Endothelial cell of umbilical vein (primary cell): ENCODE results near the gene KIRREL2. TPM values are rescaled to one million over a fixed set of nuclear protein-coding genes. Genes with fewer than 3 reads are reported as not detected.
"Not testable (repeated sequence)": the region's sequence is repeated elsewhere in the genome, so short reads cannot be mapped to it uniquely, and the experiment has no call there.

Experiments used
- BruUV-seq: library from RNA; stranded (reverse); fragments of 400-500 nt; replicated peaks from 2 replicates; lab custom pipeline; 2021; lab: Mats Ljungman, UMichigan
- CTCF ChIA-PET: fragments of 300-600, 350-600 bp; sonication (Branson Sonifier 250); formaldehyde crosslinking; loops from one replicate; lab custom pipeline; 2021; ENCODE audit warnings: antibody characterized with exemption, inconsistent platforms; lab: Charles Lee
- POLR2A ChIA-PET: fragments of 300-600, 350-600 bp; sonication (Branson Sonifier 250); formaldehyde crosslinking; loops from one replicate; lab custom pipeline; 2021; ENCODE audit warnings: antibody characterized with exemption, inconsistent platforms; lab: Charles Lee
- DNase-seq: peaks from one replicate; pipeline ENCODE4 v3.0.0-alpha.2; 2011; ENCODE audit warnings: low read depth, low spot score
- FAIRE-seq: peaks from 2 replicates; lab custom pipeline; 2011; peaks lifted over from hg19 to GRCh38; lab: Jason Lieb, UNC
- H2AFZ ChIP-seq: 2 replicates; pipeline ENCODE4 v1.6.0; 2012; ENCODE audit warnings: low read depth, low read length, control low read depth, inconsistent platforms
- H3K27ac ChIP-seq: 2 replicates; pipeline ENCODE4 v1.5.1; 2011; ENCODE audit warnings: low read depth, mild to moderate bottlenecking, control low read depth, low read length, moderate library complexity; ENCODE audit not compliant: insufficient read depth
- H3K27me3 ChIP-seq, 2 experiments: 2 replicates each; pipeline versions ENCODE4 v1.6.0 to v1.6.1; 2011; ENCODE audit warnings: low read length in 2 of 2, mixed read lengths in 1 of 2; ENCODE audit not compliant: control insufficient read depth in 2 of 2, insufficient read depth in 2 of 2
- H3K36me3 ChIP-seq, 2 experiments: 2 replicates in 1 of 2; 3 replicates in 1 of 2; pipeline ENCODE4 v1.5.1; 2011; ENCODE audit warnings: low read length in 2 of 2, mild to moderate bottlenecking in 1 of 2, moderate library complexity in 1 of 2; ENCODE audit not compliant: control insufficient read depth in 2 of 2, insufficient read depth in 2 of 2; ENCODE audit errors: extremely low read depth in 1 of 2
- H3K4me1 ChIP-seq: 3 replicates; pipeline ENCODE4 v1.5.1; 2011; ENCODE audit warnings: mild to moderate bottlenecking, low read length; ENCODE audit not compliant: control insufficient read depth, insufficient read depth; ENCODE audit errors: extremely low read depth
- H3K4me2 ChIP-seq: 2 replicates; pipeline ENCODE4 v1.6.1; 2011; ENCODE audit warnings: low read length, control low read depth, mixed read lengths; ENCODE audit not compliant: insufficient read depth
- H3K4me3 ChIP-seq, 3 experiments: fragments of 200-600 bp in 1 of 3; sonication (generic), shearing (Covaris generic) in 1 of 3; replicated peaks in 1 of 3; 2 replicates each; pipeline ENCODE4 v1.5.1; 2011 to 2016; ENCODE audit warnings: control low read depth in 3 of 3, low read length in 3 of 3, mild to moderate bottlenecking in 2 of 3, inconsistent platforms in 1 of 3, low read depth in 1 of 3, moderate library complexity in 1 of 3; ENCODE audit not compliant: insufficient read depth in 1 of 3
- H3K79me2 ChIP-seq: 2 replicates; pipeline ENCODE4 v1.6.0; 2012; ENCODE audit warnings: low read length, inconsistent platforms; ENCODE audit not compliant: control insufficient read depth, insufficient read depth
- H3K9ac ChIP-seq: replicated peaks from 2 replicates; pipeline ENCODE3; 2011; ENCODE audit warnings: low read length, control low read depth; ENCODE audit not compliant: insufficient read depth; ENCODE audit errors: extremely low read depth
- H3K9me1 ChIP-seq: replicated peaks from 3 replicates; pipeline ENCODE4 v1.6.0; 2011; ENCODE audit warnings: mild to moderate bottlenecking, low read length; ENCODE audit not compliant: control insufficient read depth, insufficient read depth; ENCODE audit errors: extremely low read depth
- H3K9me3 ChIP-seq: replicated peaks from 2 replicates; pipeline ENCODE4 v1.5.1; 2012; ENCODE audit warnings: low read length, inconsistent platforms; ENCODE audit not compliant: control insufficient read depth, insufficient read depth
- H4K20me1 ChIP-seq: replicated peaks from 2 replicates; pipeline ENCODE3; 2011; ENCODE audit warnings: mild to moderate bottlenecking, low read length; ENCODE audit not compliant: control insufficient read depth, insufficient read depth; ENCODE audit errors: extremely low read depth
- EZH2 ChIP-seq: IDR thresholded peaks from 2 replicates; pipeline ENCODE4 v1.6.1; 2012; ENCODE audit warnings: borderline replicate concordance, low read depth, mild to moderate bottlenecking, moderate library complexity, low read length, inconsistent platforms; ENCODE audit not compliant: severe bottlenecking
- FOS ChIP-seq: IDR thresholded peaks from 2 replicates; pipeline ENCODE4 v1.6.1; 2011; ENCODE audit warnings: mild to moderate bottlenecking, low read length, moderate library complexity, borderline replicate concordance; ENCODE audit not compliant: insufficient read depth
- JUN ChIP-seq: IDR thresholded peaks from 2 replicates; pipeline ENCODE4 v1.6.1; 2011; ENCODE audit warnings: borderline replicate concordance, low read depth; ENCODE audit not compliant: insufficient read length, insufficient read depth
- POLR2A ChIP-seq: IDR thresholded peaks from 2 replicates; pipeline ENCODE4 v1.6.1; 2012; ENCODE audit warnings: low read depth, mild to moderate bottlenecking, control low read depth, low read length
- POLR2AphosphoS5 ChIP-seq: IDR thresholded peaks from 2 replicates; pipeline ENCODE4 v1.6.1; 2012; ENCODE audit warnings: low read depth, mild to moderate bottlenecking, control low read depth, low read length, moderate library complexity; ENCODE audit not compliant: insufficient read depth
- dilution Hi-C: fragments of 300-500 bp; cut with MboI; formaldehyde crosslinking; loops from one replicate; pipeline ENCODE4 v1.15.0; 2019; ENCODE audit warnings: low sequenced_read_pairs; ENCODE audit not compliant: extremely low pct_ligation_motif_present
- intact Hi-C: fragments of 100-400 bp; cut with micrococcal nuclease; formaldehyde crosslinking; loops from one replicate; pipeline ENCODE4 v1.10.0; 2022
- polyA plus RNA-seq, 4 experiments: library from polyadenylated mRNA; depleted of rRNA in 3 of 4; stranded (reverse) in 3 of 4; unstranded in 1 of 4; fragments of >200 nt; gene quantifications; 2 replicates each; pipeline versions ENCODE4 v1.2.1 to v1.2.3, GENCODE V29; 2011 to 2012; ENCODE audit warnings: missing spikeins in 1 of 4
- total RNA-seq: library from RNA; stranded (reverse); gene quantifications from 2 replicates; pipeline ENCODE4 v1.2.3, GENCODE V29; 2021
- TF ChIP-seq, protein P1 (sequence below): IDR thresholded peaks from 2 replicates; pipeline ENCODE4 v1.6.1; 2011; ENCODE audit not compliant: insufficient read depth, insufficient read length

The KIRREL2 gene
- total and polyA plus RNA-seq, 2 donors (not counting 3 experiments of a cell fraction or from before 2014, with no cell fraction given): not detected

GRCh38 chr19:35869327-35870123 lies 12.8 kb downstream of the KIRREL2 start:
- dilution Hi-C loops: no loop called here
- H3K9me1 ChIP-seq: no peaks in the 10 kb centered on the region
- DNase-seq (peak; percentile 80), FAIRE-seq (peak; percentile 87)
- no peak overlapping the region for H3K9ac ChIP-seq
- TF ChIP-seq FOS: no peak
- peak; percentile 19 for TF ChIP-seq EZH2
- no peak for TF ChIP-seq POLR2AphosphoS5
- TF ChIP-seq, protein P1, sequence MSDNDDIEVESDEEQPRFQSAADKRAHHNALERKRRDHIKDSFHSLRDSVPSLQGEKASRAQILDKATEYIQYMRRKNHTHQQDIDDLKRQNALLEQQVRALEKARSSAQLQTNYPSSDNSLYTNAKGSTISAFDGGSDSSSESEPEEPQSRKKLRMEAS: no peak
- TF ChIP-seq POLR2A: no peak
- no peak for TF ChIP-seq JUN
- no peaks in the 10 kb centered on the region for H3K36me3 ChIP-seq
- H3K79me2 ChIP-seq: no peaks in the 10 kb centered on the region
- POLR2A ChIA-PET: no interaction called here
- intact Hi-C loops: no loop called here
- peaks cover 4% of the 10 kb centered on the region for H3K4me1 ChIP-seq
- no TSS peak for BruUV-seq
- peak overlapping the region; percentile 51 for H3K4me2 ChIP-seq
- H4K20me1 ChIP-seq: no peaks in the 10 kb centered on the region
- H3K27me3 ChIP-seq: peaks cover 2 to 7% of the 10 kb centered on the region in 2 experiments
- peak overlapping the region; percentile 72 for H2AFZ ChIP-seq
- no peaks in the 10 kb centered on the region for H3K9me3 ChIP-seq
- no peak overlapping the region for H3K4me3 ChIP-seq
- no peak overlapping the region for H3K27ac ChIP-seq
- CTCF ChIA-PET: interaction anchor here (1.0 to 1.4 kb wide), 2 partner anchors 10 to 22 kb away, joined by 3 to 4 read pairs; no protein-coding TSS in a partner anchor

- H3K79me2 ChIP-seq, H4K20me1 ChIP-seq, H3K27me3 ChIP-seq, H3K9me3 ChIP-seq, H3K9ac ChIP-seq, dilution Hi-C loops, BruUV-seq, intact Hi-C loops, H3K4me3 ChIP-seq, POLR2A ChIA-PET, H3K4me1 ChIP-seq, FAIRE-seq, H3K27ac ChIP-seq, H3K9me1 ChIP-seq, H3K36me3 ChIP-seq: not testable (repeated sequence)
- peak; percentile 11 for DNase-seq
- peak overlapping the region; percentile 51 for H3K4me2 ChIP-seq
- CTCF ChIA-PET: interaction anchor here (1.0 to 1.4 kb wide), 2 partner anchors 9 to 21 kb away, joined by 3 to 4 read pairs; no protein-coding TSS in a partner anchor
- peak overlapping the region; percentile 72 for H2AFZ ChIP-seq
These were observed 13.5 kb downstream of the KIRREL2 start for GRCh38 chr19:35870124-35870736.
